Fibroblast of skin of abdomen (primary cell): ENCODE data around the gene REXO4. TPM values are rescaled to one million over a fixed set of nuclear protein-coding genes. Genes with fewer than 3 reads are reported as not detected.
"Not testable (repeated sequence)": the region's sequence is repeated elsewhere in the genome, so short reads cannot be mapped to it uniquely, and the experiment has no call there.

ENCODE experiments used
- DNase-seq: peaks from one replicate; pipeline ENCODE4 v3.0.0-alpha.2; 2013
- polyA plus RNA-seq, 2 experiments: library from polyadenylated mRNA; unstranded; fragments of 120-200 nt; gene quantifications; one replicate each; pipeline ENCODE4 v1.2.1, GENCODE V29; 2013; ENCODE audit not compliant: insufficient read length in 2 of 2

REXO4 gene
- 22.2 TPM for polyA plus RNA-seq (2013, experiment 1 of 2; ENCODE audit: insufficient read length)
- 22.4 TPM for polyA plus RNA-seq (2013, experiment 2 of 2; ENCODE audit: insufficient read length)

GRCh38 chr9:133417541-133418461 lies at the start of gene REXO4:
TSS of gene REXO4 (minus strand) at chr9:133418010. CDS start at chr9:133417844, 166 bp downstream.
- DNase-seq = peak; percentile 89

- DNase-seq = no peak
Measured at GRCh38 chr9:133467101-133467500, 49.3 kb upstream of the REXO4 start.

- no peak for DNase-seq
Measured at GRCh38 chr9:133465984-133466383, 48.2 kb upstream of the REXO4 start.

- no peak for DNase-seq
Measured at GRCh38 chr9:133464638-133465037, 46.8 kb upstream of the REXO4 start.

GRCh38 chr9:133463864-133464615 lies 46.2 kb upstream of the REXO4 start:
- no peak for DNase-seq

GRCh38 chr9:133463234-133463863 lies 45.5 kb upstream of the REXO4 start:
- no peak for DNase-seq

- DNase-seq = no peak
Measured at GRCh38 chr9:133461975-133462374, 44.2 kb upstream of the REXO4 start.

- no peak for DNase-seq
Measured at GRCh38 chr9:133460405-133461175, 42.8 kb upstream of the REXO4 start.

- DNase-seq = peak; percentile 90
Measured at GRCh38 chr9:133459476-133460404, 41.9 kb upstream of the REXO4 start, which contains the start of gene CACFD1. TSS of gene CACFD1 (plus strand) at chr9:133459978. CDS start at chr9:133460067, 89 bp downstream.

- no peak for DNase-seq
Measured at GRCh38 chr9:133458643-133459312, 41.0 kb upstream of the REXO4 start.

- no peak for DNase-seq
Measured at GRCh38 chr9:133457748-133458147, 39.9 kb upstream of the REXO4 start.

- no peak for DNase-seq
Measured at GRCh38 chr9:133457233-133457632, 39.4 kb upstream of the REXO4 start.

- DNase-seq = no peak
Measured at GRCh38 chr9:133456409-133456808, 38.6 kb upstream of the REXO4 start.

GRCh38 chr9:133455936-133456335 lies 38.1 kb upstream of the REXO4 start:
- DNase-seq = no peak

GRCh38 chr9:133454943-133455673 lies 37.3 kb upstream of the REXO4 start:
- DNase-seq = no peak

GRCh38 chr9:133454325-133454724 lies 36.5 kb upstream of the REXO4 start:
- no peak for DNase-seq

GRCh38 chr9:133453651-133454050 lies 35.8 kb upstream of the REXO4 start:
- no peak for DNase-seq

- DNase-seq = no peak
Measured at GRCh38 chr9:133452562-133452961, 34.8 kb upstream of the REXO4 start.

- DNase-seq = not testable (repeated sequence)
Measured at GRCh38 chr9:133451865-133452264, 34.1 kb upstream of the REXO4 start.
